Fibroblast of pulmonary artery (primary cell): Measurements from ENCODE around the gene CDC42.

Source experiments
- DNase-seq: peaks from one replicate; pipeline ENCODE4 v3.0.0-alpha.2; 2010; ENCODE audit warnings: low read depth
- H3K4me3 ChIP-seq: replicated peaks from 2 replicates; pipeline ENCODE4 v1.5.1; 2011; ENCODE audit warnings: low read depth, mild to moderate bottlenecking, control low read depth, low read length, moderate library complexity
- CTCF ChIP-seq: IDR thresholded peaks from 2 replicates; pipeline ENCODE4 v1.5.1; 2011; ENCODE audit warnings: mild to moderate bottlenecking, control low read depth, low read length, inconsistent platforms; ENCODE audit errors: missing control alignments

The CDC42 gene

DNA sequence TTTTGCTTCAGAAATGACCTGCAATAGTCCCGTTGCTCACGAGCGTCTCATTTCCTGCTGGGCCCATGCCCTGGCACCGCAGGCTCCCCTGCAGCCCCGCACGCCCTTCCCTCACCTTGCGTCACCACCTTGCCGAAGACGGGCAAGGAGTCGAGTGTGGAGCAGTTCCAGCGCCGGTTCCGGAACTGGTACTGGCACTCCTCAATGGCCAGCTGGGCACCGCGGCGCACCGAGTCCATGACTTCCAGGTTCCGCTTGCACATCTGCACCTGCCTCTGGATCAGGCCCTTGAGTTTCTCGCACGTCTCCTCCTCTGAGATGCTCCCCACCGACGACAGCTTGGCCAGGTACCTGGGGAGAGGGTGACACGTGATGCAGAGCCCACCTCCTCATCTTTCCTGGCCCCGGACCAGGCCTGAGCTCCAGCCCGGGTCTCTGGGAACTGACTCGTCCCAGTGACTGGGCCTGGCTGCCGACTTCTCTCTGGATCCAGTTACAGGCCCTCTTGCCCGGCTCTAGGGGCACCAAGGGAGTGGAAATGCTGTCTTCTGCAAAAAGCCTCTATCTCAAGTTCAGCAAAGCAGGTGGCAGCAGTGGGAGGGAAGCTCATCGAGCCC lies 77.1 kb downstream of the CDC42 start:
- H3K4me3 ChIP-seq, result no peak overlapping the region
- no peak for DNase-seq
- TF ChIP-seq CTCF, result no peak

DNA sequence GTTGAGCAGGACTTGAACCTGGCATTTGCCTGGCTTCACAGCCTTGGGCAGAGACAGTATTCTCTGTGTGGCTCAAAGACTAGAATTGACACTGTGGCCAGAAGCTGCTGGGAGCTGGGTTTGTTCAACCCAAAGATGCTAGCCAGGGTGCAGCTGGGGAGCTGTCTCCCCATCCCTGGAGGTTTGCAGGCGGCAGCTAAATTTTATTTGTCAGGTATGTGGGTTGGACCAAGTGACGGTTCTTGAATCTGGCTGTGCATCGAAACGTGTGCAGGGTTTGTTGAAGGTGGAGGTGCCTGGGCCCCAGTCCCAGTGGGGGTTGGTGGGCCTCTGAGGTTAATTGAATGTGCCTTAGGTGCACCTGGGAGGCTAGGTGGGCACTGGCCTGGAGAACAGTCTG lies 78.6 kb downstream of the CDC42 start:
- no peak for DNase-seq
- no peak overlapping the region for H3K4me3 ChIP-seq

DNA sequence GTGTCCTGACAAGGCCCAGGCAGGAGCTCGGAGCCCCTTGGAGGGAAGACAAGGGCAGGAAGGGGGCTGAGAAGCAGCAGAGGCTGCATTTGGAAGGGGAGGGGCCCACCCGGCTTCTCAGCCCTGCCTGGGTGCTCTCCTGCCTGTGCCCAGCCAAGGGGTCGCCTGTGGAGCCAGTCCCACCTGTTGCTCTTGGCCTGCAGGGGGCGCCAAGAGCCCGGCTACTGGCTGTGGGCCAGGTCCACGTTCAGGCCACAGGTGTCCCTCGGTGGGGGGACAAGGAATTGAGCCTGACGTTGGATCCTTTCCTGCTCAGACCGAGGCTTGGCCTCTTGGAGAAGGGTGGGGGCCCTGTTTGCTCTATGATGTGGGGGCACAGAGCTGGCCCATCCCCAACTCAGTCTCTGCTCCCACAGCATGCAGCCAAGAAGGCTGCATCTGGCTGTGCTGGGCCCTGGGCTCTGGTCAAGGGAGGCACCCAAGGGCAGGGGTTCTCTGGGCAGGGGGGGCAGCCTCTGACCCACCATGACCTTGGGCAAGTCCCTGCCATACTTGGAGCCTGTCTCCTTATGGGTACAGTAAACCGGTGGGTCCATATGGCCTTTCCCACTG lies 79.5 kb downstream of the CDC42 start:
- H3K4me3 ChIP-seq, result no peak overlapping the region
- peak; percentile 59 for TF ChIP-seq CTCF
- no peak for DNase-seq

More for the DNA sequence above, 78.6 kb downstream of the CDC42 start:
- TF ChIP-seq CTCF, result no peak

GRCh38 chr1:22132517-22133235 lies 80.2 kb downstream of the CDC42 start:
- no peak overlapping the region for H3K4me3 ChIP-seq
- no peak for TF ChIP-seq CTCF
- DNase-seq, result peak; percentile 58

DNA sequence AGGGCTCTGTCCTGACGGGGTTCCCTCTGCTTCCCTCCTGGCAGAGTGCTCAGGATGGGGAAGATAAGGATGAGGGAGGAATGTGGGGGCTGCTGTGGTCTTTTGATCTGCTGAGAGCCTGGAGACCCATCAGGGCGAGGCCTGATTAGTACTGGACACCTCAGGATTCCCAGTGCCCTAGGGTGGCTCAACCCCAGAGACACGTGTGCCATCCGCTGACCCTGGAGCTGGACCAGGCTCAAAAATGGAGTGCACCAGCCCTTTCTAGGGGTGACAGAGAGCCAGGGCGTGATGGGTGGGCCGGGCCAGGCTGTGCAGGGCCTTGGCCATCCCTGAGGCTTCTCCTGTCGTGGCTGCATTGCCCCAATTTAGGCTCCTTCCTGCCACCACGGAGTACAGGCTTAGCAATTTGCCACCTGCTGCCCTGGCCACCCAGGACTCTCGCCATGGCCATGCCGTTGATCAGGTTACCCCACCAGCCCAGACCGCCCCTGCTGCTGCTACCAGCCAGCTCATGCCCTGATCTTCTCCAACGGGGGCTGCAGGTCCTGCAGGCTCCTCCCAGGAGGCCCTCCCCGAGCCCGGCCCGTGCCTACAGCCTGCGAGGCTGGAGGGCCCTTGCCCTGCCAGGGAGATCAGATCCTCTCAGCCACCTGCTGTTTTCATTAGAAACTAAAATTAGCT lies 80.9 kb downstream of the CDC42 start:
- DNase-seq, result no peak
- no peak overlapping the region for H3K4me3 ChIP-seq
- TF ChIP-seq CTCF, result no peak

- no peak for TF ChIP-seq CTCF
- no peak for DNase-seq
Measured at GRCh38 chr1:22133931-22134324, 81.4 kb downstream of the CDC42 start.

More at GRCh38 chr1:22133931-22134324, 81.4 kb downstream of the CDC42 start:
- no peak overlapping the region for H3K4me3 ChIP-seq
